ENCODE data around the gene ADGRF3. TPM values are rescaled to one million over a fixed set of nuclear protein-coding genes. Genes with fewer than 3 reads are reported as not detected.

ADGRF3 gene
- total and polyA plus RNA-seq, 9 of the 15 experiments (the other 6 are each of a cell fraction or from before 2014, with no cell fraction given): 0.04 to 0.54 (median 0.16) TPM; not detected in 2

DNA sequence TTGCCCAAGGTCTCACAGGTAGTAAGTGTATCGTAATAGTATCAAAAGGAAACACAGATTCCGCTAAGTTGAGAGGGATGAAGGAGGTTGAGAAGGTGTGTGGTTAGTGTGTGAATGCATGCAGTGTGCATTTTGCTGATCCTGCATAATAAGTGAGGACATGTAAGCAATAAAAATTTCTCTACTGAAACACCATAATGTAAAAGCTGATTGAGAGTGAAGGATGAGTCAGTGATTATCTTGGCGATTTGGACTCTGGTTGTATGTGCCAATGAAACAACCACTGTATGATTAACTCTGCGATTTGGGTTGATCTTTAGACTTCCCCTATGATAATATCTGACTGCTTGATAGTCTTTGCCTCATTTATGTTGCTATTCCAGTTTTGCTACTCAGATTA lies 16.7 kb upstream of the ADGRF3 start (continued):
- TF ChIP-seq ZHX1 (conservative IDR thresholded peaks at IDR 0.05; ENCODE audit: low read length): no peak
- TF ChIP-seq YBX1 (IDR thresholded peaks at IDR 0.05): no peak
- TF ChIP-seq NR2C1 (IDR thresholded peaks at IDR 0.05): no peak
- TF ChIP-seq NR2C1 (tag; IDR thresholded peaks at IDR 0.05): no peak
- TF ChIP-seq TEAD4 (IDR thresholded peaks at IDR 0.05; ENCODE audit: low read length): peak; percentile 14; the same call in 1 of the 2 replicates
- TF ChIP-seq TEAD4 (CRISPR knock-in tag; IDR thresholded peaks at IDR 0.05; ENCODE audit: borderline replicate concordance): no peak
- no peak for TF ChIP-seq POU5F1 (IDR thresholded peaks at IDR 0.05; ENCODE audit: borderline replicate concordance, low read depth, low read length, partially characterized antibody)
- no peak for TF ChIP-seq SIN3B (IDR thresholded peaks at IDR 0.05; ENCODE audit: low read depth)

- intact Hi-C loops (cut with micrococcal nuclease): no loop called here
- FAIRE-seq: peak; percentile 44
- TF ChIP-seq SIN3B (IDR thresholded peaks at IDR 0.05; ENCODE audit: low read depth) (no peak), PRPF4 (IDR thresholded peaks at IDR 0.05; ENCODE audit: insufficient read depth, low read depth, low read length, poor library complexity, severe bottlenecking) (no peak)
- TF ChIP-seq, protein P1, sequence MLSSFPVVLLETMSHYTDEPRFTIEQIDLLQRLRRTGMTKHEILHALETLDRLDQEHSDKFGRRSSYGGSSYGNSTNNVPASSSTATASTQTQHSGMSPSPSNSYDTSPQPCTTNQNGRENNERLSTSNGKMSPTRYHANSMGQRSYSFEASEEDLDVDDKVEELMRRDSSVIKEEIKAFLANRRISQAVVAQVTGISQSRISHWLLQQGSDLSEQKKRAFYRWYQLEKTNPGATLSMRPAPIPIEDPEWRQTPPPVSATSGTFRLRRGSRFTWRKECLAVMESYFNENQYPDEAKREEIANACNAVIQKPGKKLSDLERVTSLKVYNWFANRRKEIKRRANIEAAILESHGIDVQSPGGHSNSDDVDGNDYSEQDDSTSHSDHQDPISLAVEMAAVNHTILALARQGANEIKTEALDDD (IDR thresholded peaks at IDR 0.05): peak; percentile 70
- TF ChIP-seq, protein P2, sequence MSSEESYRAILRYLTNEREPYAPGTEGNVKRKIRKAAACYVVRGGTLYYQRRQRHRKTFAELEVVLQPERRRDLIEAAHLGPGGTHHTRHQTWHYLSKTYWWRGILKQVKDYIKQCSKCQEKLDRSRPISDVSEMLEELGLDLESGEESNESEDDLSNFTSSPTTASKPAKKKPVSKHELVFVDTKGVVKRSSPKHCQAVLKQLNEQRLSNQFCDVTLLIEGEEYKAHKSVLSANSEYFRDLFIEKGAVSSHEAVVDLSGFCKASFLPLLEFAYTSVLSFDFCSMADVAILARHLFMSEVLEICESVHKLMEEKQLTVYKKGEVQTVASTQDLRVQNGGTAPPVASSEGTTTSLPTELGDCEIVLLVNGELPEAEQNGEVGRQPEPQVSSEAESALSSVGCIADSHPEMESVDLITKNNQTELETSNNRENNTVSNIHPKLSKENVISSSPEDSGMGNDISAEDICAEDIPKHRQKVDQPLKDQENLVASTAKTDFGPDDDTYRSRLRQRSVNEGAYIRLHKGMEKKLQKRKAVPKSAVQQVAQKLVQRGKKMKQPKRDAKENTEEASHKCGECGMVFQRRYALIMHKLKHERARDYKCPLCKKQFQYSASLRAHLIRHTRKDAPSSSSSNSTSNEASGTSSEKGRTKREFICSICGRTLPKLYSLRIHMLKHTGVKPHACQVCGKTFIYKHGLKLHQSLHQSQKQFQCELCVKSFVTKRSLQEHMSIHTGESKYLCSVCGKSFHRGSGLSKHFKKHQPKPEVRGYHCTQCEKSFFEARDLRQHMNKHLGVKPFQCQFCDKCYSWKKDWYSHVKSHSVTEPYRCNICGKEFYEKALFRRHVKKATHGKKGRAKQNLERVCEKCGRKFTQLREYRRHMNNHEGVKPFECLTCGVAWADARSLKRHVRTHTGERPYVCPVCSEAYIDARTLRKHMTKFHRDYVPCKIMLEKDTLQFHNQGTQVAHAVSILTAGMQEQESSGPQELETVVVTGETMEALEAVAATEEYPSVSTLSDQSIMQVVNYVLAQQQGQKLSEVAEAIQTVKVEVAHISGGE (CRISPR knock-in tag; IDR thresholded peaks at IDR 0.05): no peak
These were observed 13.4 kb upstream of the ADGRF3 start for GRCh38 chr2:26359886-26360473.

More at GRCh38 chr2:26359886-26360473, 13.4 kb upstream of the ADGRF3 start:
- Histone ChIP-seq H4K20me1 (replicated peaks; ENCODE audit: control insufficient read depth, insufficient read depth, low read length) (peaks cover 13% of the 10 kb centered on the region; the same call in 1 of the 2 replicates), H3K9ac (ENCODE audit: insufficient read depth in 1 of 2, low read depth in 2 of 2, low read length in 2 of 2) (peak overlapping the region in 1 of 2 experiments; percentile 24; a peak in 2 of 4 replicates), H3K27ac (ENCODE audit: extremely low read depth, low read depth, low read length) (peak overlapping the region; percentile 29; the same call in 2 of the 3 replicates), H3K4me3 (no peak overlapping the region), H2AFZ (ENCODE audit: low read depth, low read length) (no peak overlapping the region), H3K4me2 (ENCODE audit: insufficient read depth, low read length) (0 out of 2 replicates have a peak overlapping the region, but pooled peaks have one; percentile 1), H3K9me1 (ENCODE audit: control insufficient read depth, insufficient read depth, low read length) (no peaks in the 10 kb centered on the region), H3K9me3 (replicated peaks; ENCODE audit: control insufficient read depth, insufficient read depth, low read depth, low read length) (no peaks in the 10 kb centered on the region), H3K4me1 (replicated peaks in 1 of 2; ENCODE audit: control insufficient read depth in 2 of 2, insufficient read depth in 2 of 2, low read length in 2 of 2) (peaks cover 17 to 58% of the 10 kb centered on the region in 2 experiments), H3K79me2 (ENCODE audit: control insufficient read depth, insufficient read depth, low read length) (peaks cover 98% of the 10 kb centered on the region), H3K36me3 (ENCODE audit: control insufficient read depth, insufficient read depth, low read length) (peaks cover 50% of the 10 kb centered on the region; the same call in 2 of the 3 replicates), H3K27me3 (ENCODE audit: control insufficient read depth in 2 of 2, insufficient read depth in 2 of 2, low read length in 2 of 2) (no peaks in the 10 kb centered on the region)
- POLR2A ChIA-PET: interaction anchor here (0.6 to 8.0 kb wide), 3 partner anchors 13 to 52 kb away, joined by 3 to 64 read pairs (median 4); partner anchors contain the start of genes ADGRF3 and SELENOI
- BruUV-seq (replicated peaks): no TSS peak
- DNase-seq (ENCODE audit: extremely low read depth in 1 of 4, low spot score in 3 of 4) (peak in 2 of 4 experiments; percentile 27 to 43), ATAC-seq (no peak)
- in situ Hi-C loops (cut with MboI): no loop called here
- 63% methylated on average over 4 of the region's 4 CpGs for WGBS (ENCODE audit: insufficient coverage, low coverage, missing lambda C conversion rate)
- CTCF ChIA-PET (ENCODE audit: low intra/inter-chr PET ratio): interaction anchor here (0.6 kb wide), 1 partner anchor 35 kb away, joined by 3 read pairs; no protein-coding TSS in a partner anchor
